ENCODE measurements around the gene NEK7.

GRCh38 chr1:198253668-198254067, 96.9 kb downstream of the NEK7 start:
- TF ChIP-seq CTCF (IDR thresholded peaks at IDR 0.05; ENCODE audit: insufficient read depth, low read length, poor library complexity, severe bottlenecking) (no peak), EZH2phosphoT487 (conservative IDR thresholded peaks at IDR 0.05; ENCODE audit: low read length) (no peak)
